VCaP (cell line): ENCODE data around the gene TUBB2A.
"Not testable (repeated sequence)": the region's sequence is repeated elsewhere in the genome, so short reads cannot be mapped to it uniquely, and the experiment has no call there.

Experiments used
- H3K27ac ChIP-seq: fragments of 450-650 bp; 2 replicates; pipeline ENCODE4 v1.5.1; 2017
- CTCF ChIP-seq: fragments of 450-650 bp; conservative IDR thresholded peaks from 2 replicates; pipeline ENCODE4 v1.5.1; 2017; ENCODE audit warnings: mild to moderate bottlenecking, moderate library complexity

TUBB2A gene

GRCh38 chr6:3190779-3191178, 33.4 kb upstream of the TUBB2A start:
- no peak for TF ChIP-seq CTCF
- no peak overlapping the region for H3K27ac ChIP-seq

- TF ChIP-seq CTCF = no peak
- H3K27ac ChIP-seq = no peak overlapping the region
These were observed 32.7 kb upstream of the TUBB2A start for GRCh38 chr6:3190056-3190455.

- not testable (repeated sequence) for H3K27ac ChIP-seq
These were observed 31.8 kb upstream of the TUBB2A start for GRCh38 chr6:3189192-3189591.

- no peak overlapping the region for H3K27ac ChIP-seq
These were observed 30.9 kb upstream of the TUBB2A start for GRCh38 chr6:3188262-3188661.

DNA sequence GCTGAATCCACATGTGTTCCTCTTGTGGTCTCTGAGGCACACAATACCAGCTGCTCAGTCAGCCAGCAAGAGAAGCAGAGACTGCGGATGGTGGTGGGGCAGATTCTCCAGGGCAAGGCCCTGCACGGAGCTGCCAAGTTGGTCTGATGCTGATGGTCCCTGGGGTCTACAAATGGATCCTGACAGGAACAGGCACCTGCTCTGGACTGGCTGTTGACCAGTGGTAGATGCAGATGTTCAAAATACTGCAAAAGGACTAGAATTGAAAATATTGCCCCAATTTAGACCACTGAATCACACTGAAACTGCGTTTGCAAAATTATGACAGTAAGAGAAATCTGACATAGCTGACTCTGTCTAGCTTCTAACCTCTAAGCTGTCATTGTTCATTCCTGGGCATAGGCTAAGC, 29.6 kb upstream of the TUBB2A start:
- no peak overlapping the region for H3K27ac ChIP-seq
- TF ChIP-seq CTCF = no peak

More at GRCh38 chr6:3188262-3188661, 30.9 kb upstream of the TUBB2A start:
- TF ChIP-seq CTCF = no peak

GRCh38 chr6:3183066-3183465, 25.7 kb upstream of the TUBB2A start:
- no peak overlapping the region for H3K27ac ChIP-seq
- no peak for TF ChIP-seq CTCF

- no peak for TF ChIP-seq CTCF
- H3K27ac ChIP-seq = no peak overlapping the region
These were observed 23.8 kb upstream of the TUBB2A start for GRCh38 chr6:3181105-3181504.

GRCh38 chr6:3179945-3180344, 22.6 kb upstream of the TUBB2A start:
- not testable (repeated sequence) for H3K27ac ChIP-seq

DNA sequence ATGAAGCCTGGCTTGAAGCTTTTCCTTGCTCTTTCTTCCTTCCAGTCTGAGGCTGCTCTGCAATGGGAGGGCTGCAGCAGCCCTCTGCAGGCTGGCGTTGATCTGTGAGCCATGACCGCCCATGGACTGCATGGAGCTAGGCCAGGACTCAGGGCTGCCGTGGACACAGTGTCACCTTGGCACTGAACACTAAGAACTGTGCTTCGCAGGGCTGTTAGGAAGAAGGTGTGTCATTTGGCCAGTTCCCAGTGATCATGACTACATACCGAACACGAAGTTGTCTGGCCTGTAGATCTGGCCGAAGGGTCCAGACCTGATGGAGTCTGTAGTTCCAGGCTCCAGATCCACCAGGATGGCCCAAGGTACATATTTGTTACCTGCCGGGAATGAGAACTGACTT, 21.3 kb upstream of the TUBB2A start:
- H3K27ac ChIP-seq = not testable (repeated sequence)
